ENCODE data around the gene MTNR1A.

MTNR1A gene

DNA sequence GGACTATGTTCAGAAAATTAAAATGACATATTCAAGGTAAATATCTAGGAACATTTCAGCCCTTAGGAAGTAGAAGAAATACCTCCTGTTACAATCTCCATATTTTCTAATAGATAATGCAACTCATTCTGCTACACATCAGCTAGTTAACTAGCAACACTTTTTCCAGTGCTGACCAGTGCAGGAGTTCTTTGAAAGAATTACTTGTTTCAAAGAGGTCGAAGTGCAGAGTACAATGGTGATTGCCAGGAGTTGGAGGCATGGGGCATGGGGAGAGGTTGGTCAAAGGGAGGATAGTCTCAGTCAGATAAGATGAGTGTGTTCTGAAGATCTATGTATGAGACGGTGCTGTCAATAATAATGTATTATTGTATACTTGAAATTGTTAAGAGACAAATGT lies 53.1 kb downstream of the MTNR1A start:
- peaks cover 18% of the 10 kb centered on the region for H3K9me3 Mint-ChIP-seq
- H3K36me3 Mint-ChIP-seq (ENCODE audit: insufficient read depth), result no peaks in the 10 kb centered on the region
- peaks cover 6% of the 10 kb centered on the region for H3K27me3 Mint-ChIP-seq

DNA sequence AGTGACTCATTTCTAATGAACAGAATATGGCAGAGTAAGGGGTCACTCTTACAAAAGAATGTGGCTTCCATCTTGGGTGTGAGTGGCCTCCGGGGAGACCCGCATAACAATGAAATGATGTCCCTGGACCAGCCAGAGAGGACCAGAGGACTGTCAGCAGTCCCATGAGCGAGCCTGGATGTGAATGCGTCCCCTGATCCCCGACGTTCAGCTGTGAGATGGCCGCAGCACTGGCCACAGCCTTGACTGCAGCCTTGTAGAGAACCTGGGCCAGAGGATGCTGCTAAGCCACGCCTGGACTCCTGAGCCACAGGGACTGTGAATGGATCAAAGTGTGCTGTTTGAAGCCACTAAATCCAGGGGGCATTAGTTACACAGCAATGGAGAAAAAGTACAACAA lies 53.8 kb downstream of the MTNR1A start:
- peaks cover 6% of the 10 kb centered on the region for H3K27me3 Mint-ChIP-seq
- ATAC-seq (replicated peaks; ENCODE audit: extremely low read depth, poor library complexity, severe bottlenecking), result no peak
- no peak for DNase-seq (ENCODE audit: low spot score in 2 of 2)
- H3K4me3 Mint-ChIP-seq, result no peak overlapping the region
- H3K4me1 Mint-ChIP-seq, result no peaks in the 10 kb centered on the region
- no peaks in the 10 kb centered on the region for H3K36me3 Mint-ChIP-seq (ENCODE audit: insufficient read depth)
- H3K9me3 Mint-ChIP-seq, result peaks cover 18% of the 10 kb centered on the region
- no peak overlapping the region for H3K27ac Mint-ChIP-seq (ENCODE audit: low read depth)

More for the DNA sequence above, 53.1 kb downstream of the MTNR1A start:
- no peak overlapping the region for H3K27ac Mint-ChIP-seq (ENCODE audit: low read depth)
- H3K4me1 Mint-ChIP-seq, result no peaks in the 10 kb centered on the region
- no peak overlapping the region for H3K4me3 Mint-ChIP-seq
- no peak for DNase-seq (ENCODE audit: low spot score in 2 of 2)
- ATAC-seq (replicated peaks; ENCODE audit: extremely low read depth, poor library complexity, severe bottlenecking), result no peak

DNA sequence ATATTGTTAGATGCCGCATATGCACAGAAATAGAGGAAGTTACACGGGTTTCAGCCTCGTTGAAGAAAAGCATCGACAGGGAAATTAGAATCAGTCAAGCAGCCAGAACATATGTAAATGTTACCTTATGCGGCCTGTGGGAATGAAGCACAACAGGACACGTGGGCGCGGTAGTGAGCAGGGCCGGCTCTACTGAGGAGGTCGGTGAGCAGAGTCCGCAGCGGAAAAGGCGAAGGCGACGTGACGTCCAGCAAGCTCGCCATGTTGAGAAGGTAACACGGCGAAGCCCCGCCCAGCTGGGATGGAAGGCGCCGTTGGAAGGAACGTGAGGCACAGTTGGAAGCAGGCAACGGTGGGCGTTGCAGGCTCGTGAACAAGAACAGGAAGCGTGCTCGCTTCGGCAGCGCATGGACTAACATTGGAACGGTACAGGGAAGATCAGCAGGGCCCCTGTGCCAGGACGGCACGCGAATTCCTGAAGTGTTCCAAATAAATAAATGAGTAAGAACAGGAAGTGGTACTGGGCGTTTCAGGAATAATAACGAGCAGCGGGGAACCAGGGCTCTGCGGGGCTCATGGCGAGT lies 54.6 kb downstream of the MTNR1A start:
- H3K4me3 Mint-ChIP-seq, result no peak overlapping the region
- no peaks in the 10 kb centered on the region for H3K36me3 Mint-ChIP-seq (ENCODE audit: insufficient read depth)
- H3K27ac Mint-ChIP-seq (ENCODE audit: low read depth), result no peak overlapping the region
- DNase-seq (ENCODE audit: low spot score in 2 of 2), result no peak
- peaks cover 22% of the 10 kb centered on the region for H3K9me3 Mint-ChIP-seq
- H3K4me1 Mint-ChIP-seq, result no peaks in the 10 kb centered on the region
- peaks cover 6% of the 10 kb centered on the region for H3K27me3 Mint-ChIP-seq
- no peak for ATAC-seq (replicated peaks; ENCODE audit: extremely low read depth, poor library complexity, severe bottlenecking)

DNA sequence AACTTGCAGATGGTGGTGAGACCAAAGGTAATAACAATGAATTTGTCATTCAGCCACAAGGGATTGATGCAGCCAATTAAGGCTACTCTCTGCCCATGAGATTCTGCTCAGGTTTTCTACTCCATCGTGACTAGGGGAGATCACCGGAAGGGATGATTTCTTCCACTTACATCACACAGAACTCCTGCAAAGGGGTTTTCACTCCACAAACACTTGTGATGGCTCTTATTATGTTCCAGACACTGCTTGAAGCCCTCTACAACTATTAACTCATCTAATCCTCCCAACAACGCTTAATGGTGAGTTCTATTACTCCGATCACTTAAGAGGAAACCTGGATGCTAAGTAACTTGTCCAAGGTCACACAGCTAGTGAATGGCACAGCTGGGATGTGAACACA lies 55.9 kb downstream of the MTNR1A start:
- Mint-ChIP-seq H3K4me1 (no peaks in the 10 kb centered on the region), H3K9me3 (peaks cover 24% of the 10 kb centered on the region), H3K4me3 (no peak overlapping the region), H3K36me3 (ENCODE audit: insufficient read depth) (no peaks in the 10 kb centered on the region), H3K27me3 (peaks cover 6% of the 10 kb centered on the region), H3K27ac (ENCODE audit: low read depth) (no peak overlapping the region)
- ATAC-seq (replicated peaks; ENCODE audit: extremely low read depth, poor library complexity, severe bottlenecking) (no peak), DNase-seq (ENCODE audit: low spot score in 2 of 2) (no peak)

DNA sequence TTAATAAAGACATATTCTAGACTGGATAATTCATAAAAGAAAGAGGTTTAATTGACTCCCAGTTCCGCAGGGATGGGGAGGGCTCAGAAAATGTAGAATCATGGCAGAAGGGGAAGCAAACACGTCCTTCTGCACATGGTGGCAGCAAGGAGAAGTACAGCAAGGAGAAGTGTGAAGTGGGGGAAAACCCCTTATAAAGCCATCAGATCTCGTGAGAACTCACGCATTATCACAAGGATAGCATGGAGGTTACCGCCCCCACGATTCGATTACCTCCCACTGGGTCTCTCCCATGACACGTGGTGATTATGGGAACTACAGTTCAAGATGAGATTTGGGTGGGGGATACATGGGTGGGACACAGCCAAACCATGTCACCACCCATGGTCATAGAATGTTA lies 58.3 kb downstream of the MTNR1A start:
- DNase-seq (ENCODE audit: low spot score in 2 of 2) (no peak), ATAC-seq (replicated peaks; ENCODE audit: extremely low read depth, poor library complexity, severe bottlenecking) (no peak)
- H3K27me3 Mint-ChIP-seq, result peaks cover 6% of the 10 kb centered on the region
- H3K4me3 Mint-ChIP-seq, result no peak overlapping the region
- no peak overlapping the region for H3K27ac Mint-ChIP-seq (ENCODE audit: low read depth)
- no peaks in the 10 kb centered on the region for H3K36me3 Mint-ChIP-seq (ENCODE audit: insufficient read depth)
- peaks cover 15% of the 10 kb centered on the region for H3K9me3 Mint-ChIP-seq
- H3K4me1 Mint-ChIP-seq, result no peaks in the 10 kb centered on the region

DNA sequence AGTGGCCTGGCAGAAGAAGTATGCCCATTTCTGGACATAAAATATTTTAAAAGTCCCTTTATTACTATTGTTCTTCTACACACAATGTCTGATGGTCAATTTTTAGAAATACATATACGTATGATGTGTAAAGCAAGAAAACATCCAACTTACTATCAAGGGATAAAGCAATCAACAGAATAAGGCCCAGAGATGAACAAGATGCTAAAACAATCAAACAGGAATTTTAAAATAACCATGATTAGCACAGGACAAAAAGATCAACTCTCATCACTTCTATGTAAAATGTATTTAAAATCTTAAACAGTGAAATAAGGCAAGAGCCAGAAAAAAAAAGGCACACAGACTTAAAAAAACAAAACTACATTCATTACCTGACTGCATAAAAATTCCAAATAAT lies 60.9 kb downstream of the MTNR1A start:
- DNase-seq (ENCODE audit: low spot score in 2 of 2), result no peak
- H3K27ac Mint-ChIP-seq (ENCODE audit: low read depth), result no peak overlapping the region
- no peak overlapping the region for H3K4me3 Mint-ChIP-seq
- peaks cover 14% of the 10 kb centered on the region for H3K9me3 Mint-ChIP-seq
- no peaks in the 10 kb centered on the region for H3K4me1 Mint-ChIP-seq
- H3K36me3 Mint-ChIP-seq (ENCODE audit: insufficient read depth), result no peaks in the 10 kb centered on the region
- H3K27me3 Mint-ChIP-seq, result no peaks in the 10 kb centered on the region
- ATAC-seq (replicated peaks; ENCODE audit: extremely low read depth, poor library complexity, severe bottlenecking), result no peak

DNA sequence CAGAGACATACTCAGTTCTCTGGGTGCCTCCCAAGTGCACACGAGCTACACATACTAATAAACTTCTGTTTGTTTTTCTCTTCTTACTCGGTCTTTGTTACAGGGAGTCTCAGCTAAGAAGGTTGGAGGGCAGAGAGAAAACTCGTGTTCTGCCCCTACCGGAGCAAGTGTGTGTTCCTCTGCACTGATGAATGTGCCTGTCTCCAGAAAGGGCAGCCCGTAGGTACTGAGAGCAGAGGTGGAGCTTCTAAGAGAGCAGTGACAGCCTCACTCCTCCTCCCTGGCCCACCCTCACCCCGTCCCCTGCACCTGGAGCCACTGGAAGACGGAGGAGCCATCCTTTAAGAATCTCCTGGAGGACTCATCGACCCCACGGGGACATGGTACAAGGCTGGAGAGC lies 67.6 kb downstream of the MTNR1A start:
- Mint-ChIP-seq H3K4me3 (no peak overlapping the region), H3K27me3 (no peaks in the 10 kb centered on the region), H3K27ac (ENCODE audit: low read depth) (no peak overlapping the region), H3K36me3 (ENCODE audit: insufficient read depth) (no peaks in the 10 kb centered on the region), H3K4me1 (no peaks in the 10 kb centered on the region), H3K9me3 (peaks cover 8% of the 10 kb centered on the region)
- no peak for ATAC-seq (replicated peaks; ENCODE audit: extremely low read depth, poor library complexity, severe bottlenecking)
- DNase-seq (ENCODE audit: low spot score in 2 of 2), result no peak

DNA sequence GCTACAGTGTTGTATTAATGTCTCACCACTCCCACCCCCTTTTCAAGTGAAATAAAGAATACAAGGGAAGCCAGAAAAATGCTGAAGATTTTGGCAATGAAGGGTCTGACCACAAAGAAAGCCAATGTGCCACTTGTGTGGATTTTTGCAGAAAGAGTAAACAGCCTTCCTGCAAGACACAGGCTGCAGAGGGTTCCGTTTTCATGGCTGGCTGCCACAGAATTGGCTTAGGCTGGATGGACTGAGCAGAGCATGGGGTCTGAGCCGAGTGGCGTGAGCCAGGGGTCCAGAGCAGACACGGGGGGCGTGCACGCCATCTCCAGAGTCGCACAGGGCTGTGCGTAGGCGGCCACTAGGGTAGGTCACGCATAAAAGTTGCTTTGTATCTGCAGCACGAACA lies 69.2 kb downstream of the MTNR1A start:
- no peak for DNase-seq (ENCODE audit: low spot score in 2 of 2)
- no peak overlapping the region for H3K27ac Mint-ChIP-seq (ENCODE audit: low read depth)
- ATAC-seq (replicated peaks; ENCODE audit: extremely low read depth, poor library complexity, severe bottlenecking), result no peak
- H3K36me3 Mint-ChIP-seq (ENCODE audit: insufficient read depth), result no peaks in the 10 kb centered on the region
- no peak overlapping the region for H3K4me3 Mint-ChIP-seq
- peaks cover 13% of the 10 kb centered on the region for H3K9me3 Mint-ChIP-seq
- no peaks in the 10 kb centered on the region for H3K27me3 Mint-ChIP-seq
- no peaks in the 10 kb centered on the region for H3K4me1 Mint-ChIP-seq

DNA sequence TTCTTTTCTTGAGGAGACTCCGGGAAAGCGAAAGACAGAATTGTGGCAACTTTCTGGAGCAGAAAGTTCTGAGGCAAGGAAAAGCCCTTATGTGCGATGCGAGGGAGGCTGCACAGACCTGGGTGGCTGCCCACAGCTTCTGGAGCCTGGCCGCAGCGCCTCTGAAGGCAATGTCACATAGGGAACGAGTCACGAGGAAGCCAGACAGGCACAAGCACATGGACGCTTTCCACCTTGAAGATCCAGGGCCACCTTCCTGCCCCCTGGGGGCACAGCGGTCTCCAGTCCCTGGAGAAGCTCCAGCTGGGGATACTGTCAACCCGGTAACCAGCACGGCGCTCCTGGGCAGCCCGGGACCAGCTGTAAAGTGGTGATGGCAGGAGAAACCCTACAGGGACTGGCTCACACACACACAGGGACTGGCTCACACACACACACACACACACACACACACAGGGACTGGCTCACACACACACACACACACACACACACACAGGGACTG lies 69.8 kb downstream of the MTNR1A start:
- ATAC-seq (replicated peaks; ENCODE audit: extremely low read depth, poor library complexity, severe bottlenecking) (no peak), DNase-seq (ENCODE audit: low spot score in 2 of 2) (no peak)
- H3K9me3 Mint-ChIP-seq, result peaks cover 12% of the 10 kb centered on the region
- H3K4me1 Mint-ChIP-seq, result no peaks in the 10 kb centered on the region
- H3K4me3 Mint-ChIP-seq, result no peak overlapping the region
- no peaks in the 10 kb centered on the region for H3K27me3 Mint-ChIP-seq
- no peak overlapping the region for H3K27ac Mint-ChIP-seq (ENCODE audit: low read depth)
- no peaks in the 10 kb centered on the region for H3K36me3 Mint-ChIP-seq (ENCODE audit: insufficient read depth)

DNA sequence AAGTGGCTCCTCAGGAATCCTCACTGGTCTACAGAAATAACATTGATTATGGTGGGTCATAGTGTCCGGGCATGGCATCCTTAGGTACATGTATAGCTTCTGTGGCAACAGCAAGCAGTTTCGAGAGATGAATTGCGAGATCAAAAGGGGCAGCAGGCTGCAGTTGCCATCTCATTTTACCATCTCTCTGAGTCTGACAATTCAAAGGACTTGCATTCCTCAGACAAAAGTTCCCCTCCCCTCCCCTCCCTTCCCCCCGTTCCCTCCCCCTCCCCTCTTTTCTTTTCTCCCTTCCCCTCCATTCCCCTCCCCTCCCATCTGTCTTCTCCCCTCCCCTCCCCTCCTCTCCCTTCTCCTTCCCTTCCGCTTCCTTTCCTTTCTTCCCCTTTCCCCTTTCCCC lies 70.2 kb downstream of the MTNR1A start:
- H3K4me3 Mint-ChIP-seq, result no peak overlapping the region
- no peak overlapping the region for H3K27ac Mint-ChIP-seq (ENCODE audit: low read depth)
- no peak for ATAC-seq (replicated peaks; ENCODE audit: extremely low read depth, poor library complexity, severe bottlenecking)
- H3K36me3 Mint-ChIP-seq (ENCODE audit: insufficient read depth), result no peaks in the 10 kb centered on the region
- H3K27me3 Mint-ChIP-seq, result no peaks in the 10 kb centered on the region
- H3K4me1 Mint-ChIP-seq, result no peaks in the 10 kb centered on the region
- no peak for DNase-seq (ENCODE audit: low spot score in 2 of 2)
- peaks cover 7% of the 10 kb centered on the region for H3K9me3 Mint-ChIP-seq

DNA sequence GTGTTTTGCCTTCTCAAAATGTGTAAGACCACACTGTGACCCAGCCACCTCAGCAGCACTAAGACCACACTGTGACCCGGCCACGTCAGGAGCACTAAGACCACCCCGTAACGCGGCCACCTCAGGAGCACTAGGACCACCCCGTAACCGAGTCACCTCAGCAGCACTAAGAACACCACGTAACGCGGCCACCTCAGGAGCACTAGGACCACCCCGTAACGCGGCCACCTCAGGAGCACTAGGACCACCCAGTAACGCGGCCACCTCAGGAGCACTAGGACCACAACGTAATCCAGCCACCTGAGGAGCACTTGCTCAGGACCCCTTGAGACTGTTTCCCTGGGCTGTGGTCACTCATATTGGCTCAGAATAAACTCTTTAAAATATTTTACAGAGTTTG lies 71.7 kb downstream of the MTNR1A start:
- no peak overlapping the region for H3K27ac Mint-ChIP-seq (ENCODE audit: low read depth)
- no peak overlapping the region for H3K4me3 Mint-ChIP-seq
- ATAC-seq (replicated peaks; ENCODE audit: extremely low read depth, poor library complexity, severe bottlenecking) (no peak), DNase-seq (ENCODE audit: low spot score in 2 of 2) (no peak)
- no peaks in the 10 kb centered on the region for H3K4me1 Mint-ChIP-seq
- H3K9me3 Mint-ChIP-seq, result peaks cover 5% of the 10 kb centered on the region
- H3K27me3 Mint-ChIP-seq, result no peaks in the 10 kb centered on the region
- no peaks in the 10 kb centered on the region for H3K36me3 Mint-ChIP-seq (ENCODE audit: insufficient read depth)

Data from central memory CD8-positive, alpha-beta T cell (primary cell).